Fibroblast of villous mesenchyme (primary cell): ENCODE results near the gene TARS2. TPM values are rescaled to one million over a fixed set of nuclear protein-coding genes. Genes with fewer than 3 reads are reported as not detected.

Experiments
- DNase-seq: peaks from one replicate; pipeline ENCODE4 v3.0.0-alpha.2; 2010; ENCODE audit warnings: low read depth
- H3K4me3 ChIP-seq: 2 replicates; pipeline ENCODE4 v1.5.1; 2011; ENCODE audit warnings: low read depth, mild to moderate bottlenecking, low read length
- CTCF ChIP-seq: IDR thresholded peaks from 2 replicates; pipeline ENCODE4 v1.5.1; 2012; ENCODE audit warnings: low read depth, mild to moderate bottlenecking, low read length; ENCODE audit not compliant: insufficient read depth
- total RNA-seq: library from RNA; depleted of rRNA; stranded (reverse); fragments of >200 nt; gene quantifications from 2 replicates; pipeline ENCODE4 v1.2.3, GENCODE V29; 2012

The TARS2 gene
- total RNA-seq, 1 donor = 17.3 TPM

- peak overlapping the region; percentile 12 for H3K4me3 ChIP-seq
- no peak for DNase-seq
- TF ChIP-seq CTCF = no peak
Observed at GRCh38 chr1:150551051-150551783, 64.0 kb downstream of the TARS2 start.

DNA sequence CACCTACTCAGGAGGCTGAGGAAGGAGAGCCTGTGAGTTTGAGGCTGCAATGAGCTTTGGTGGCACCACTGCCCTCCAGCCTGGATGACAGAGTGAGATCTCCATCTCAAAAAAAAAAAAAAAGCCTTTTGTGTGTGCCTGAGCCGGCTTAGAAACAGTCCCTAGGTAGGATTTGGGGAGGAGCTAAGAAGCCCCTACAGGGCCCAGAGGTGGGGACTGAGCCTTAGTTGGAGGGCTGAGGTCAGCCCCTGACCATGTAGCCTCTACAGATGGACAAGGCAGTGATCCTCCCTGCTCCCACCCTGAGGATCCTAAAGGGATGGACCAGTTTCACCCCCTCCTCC lies 64.5 kb downstream of the TARS2 start:
- no peak overlapping the region for H3K4me3 ChIP-seq
- no peak for DNase-seq
- no peak for TF ChIP-seq CTCF

- no peak for TF ChIP-seq CTCF
- peak; percentile 98 for DNase-seq
- H3K4me3 ChIP-seq = no peak overlapping the region
Observed at GRCh38 chr1:150552128-150552910, 65.1 kb downstream of the TARS2 start.

GRCh38 chr1:150552911-150553289 lies 65.7 kb downstream of the TARS2 start:
- H3K4me3 ChIP-seq = no peak overlapping the region
- TF ChIP-seq CTCF = peak; percentile 3
- no peak for DNase-seq

GRCh38 chr1:150553392-150554085 lies 66.3 kb downstream of the TARS2 start:
- DNase-seq = no peak
- no peak for TF ChIP-seq CTCF
- H3K4me3 ChIP-seq = no peak overlapping the region

DNA sequence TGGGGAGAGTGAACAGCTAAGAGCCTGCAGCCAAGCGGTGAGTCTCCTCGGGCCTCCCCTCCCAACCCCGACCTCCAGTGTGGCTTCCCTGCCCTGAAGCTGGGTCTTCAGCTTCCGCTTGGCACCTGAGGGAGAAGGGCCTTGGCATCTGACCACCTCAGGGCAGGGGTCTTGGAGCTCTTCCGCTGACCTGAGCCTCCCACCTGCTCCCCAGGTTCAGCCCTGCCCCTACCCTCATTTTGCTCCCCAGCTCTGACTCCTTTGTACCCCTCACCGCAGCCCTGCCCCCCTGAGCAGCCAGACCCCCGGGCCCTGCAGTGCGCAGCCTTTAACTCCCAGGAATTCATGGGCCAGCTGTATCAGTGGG lies 66.8 kb downstream of the TARS2 start:
- H3K4me3 ChIP-seq = no peak overlapping the region
- TF ChIP-seq CTCF = no peak
- DNase-seq = no peak
